GM21529 (cell line): ENCODE measurements around the gene CHCHD3.
A peak's percentile ranks its signal among the peaks of the same experiment; 100 is the strongest.

ENCODE experiments used
- ATAC-seq: cut with Tn5 transposase; IDR thresholded peaks from one replicate; pipeline ENCODE4 v1.9.1; 2021; ENCODE audit not compliant: unreplicated experiment

Gene CHCHD3

GRCh38 chr7:133081599-133082389 lies at the start of gene CHCHD3:
CHCHD3 (minus strand) TSS chr7:133082090; CDS start chr7:133081937, 153 bp downstream.
- ATAC-seq = peak; percentile 100

- no peak for ATAC-seq
Measured at GRCh38 chr7:133130166-133130565, 48.3 kb upstream of the CHCHD3 start.

- no peak for ATAC-seq
Measured at GRCh38 chr7:133126422-133126821, 44.5 kb upstream of the CHCHD3 start.

GRCh38 chr7:133124974-133125373 lies 43.1 kb upstream of the CHCHD3 start:
- no peak for ATAC-seq

- no peak for ATAC-seq
Measured at GRCh38 chr7:133121175-133121844, 39.4 kb upstream of the CHCHD3 start.

GRCh38 chr7:133119067-133119466 lies 37.2 kb upstream of the CHCHD3 start:
- no peak for ATAC-seq

- ATAC-seq = no peak
Measured at GRCh38 chr7:133118261-133118660, 36.4 kb upstream of the CHCHD3 start.

GRCh38 chr7:133117452-133117851 lies 35.6 kb upstream of the CHCHD3 start:
- ATAC-seq = no peak

- ATAC-seq = no peak
Measured at GRCh38 chr7:133115596-133115995, 33.7 kb upstream of the CHCHD3 start.

GRCh38 chr7:133114519-133114918 lies 32.6 kb upstream of the CHCHD3 start:
- ATAC-seq = no peak

GRCh38 chr7:133112976-133113375 lies 31.1 kb upstream of the CHCHD3 start:
- no peak for ATAC-seq

GRCh38 chr7:133112335-133112734 lies 30.4 kb upstream of the CHCHD3 start:
- ATAC-seq = no peak

GRCh38 chr7:133110312-133110711 lies 28.4 kb upstream of the CHCHD3 start:
- ATAC-seq = no peak

- no peak for ATAC-seq
Measured at GRCh38 chr7:133109816-133110215, 27.9 kb upstream of the CHCHD3 start.

GRCh38 chr7:133108023-133108422 lies 26.1 kb upstream of the CHCHD3 start:
- no peak for ATAC-seq

- ATAC-seq = no peak
Measured at GRCh38 chr7:133102276-133103060, 20.6 kb upstream of the CHCHD3 start.

- no peak for ATAC-seq
Measured at GRCh38 chr7:133099633-133100286, 17.9 kb upstream of the CHCHD3 start.

GRCh38 chr7:133095119-133095671 lies 13.3 kb upstream of the CHCHD3 start:
- ATAC-seq = no peak

- ATAC-seq = no peak
Measured at GRCh38 chr7:133091943-133092464, 10.1 kb upstream of the CHCHD3 start.

- peak; percentile 0 for ATAC-seq
Measured at GRCh38 chr7:133082390-133082766, 488 bp upstream of the CHCHD3 start.
